MCF 10A (cell line): ENCODE results near the gene NTMT1. TPM values are rescaled to one million over a fixed set of nuclear protein-coding genes. Genes with fewer than 3 reads are reported as not detected.

ENCODE experiments used
- BruUV-seq: library from RNA; stranded (reverse); fragments of 400-500 nt; replicated peaks from 2 replicates; lab custom pipeline; 2021; lab: Mats Ljungman, UMichigan
- CTCF ChIA-PET: fragments of 300-600 bp; sonication (Branson Sonifier 250); formaldehyde crosslinking; extraction: SDS; loops from one replicate; lab custom pipeline; 2021; ENCODE audit warnings: antibody characterized with exemption, inconsistent platforms; lab: Yijun Ruan, JAX
- POLR2A ChIA-PET: fragments of 300-600, 350-650 bp; sonication (Branson Sonifier 250); formaldehyde crosslinking; extraction: SDS; loops from one replicate; lab custom pipeline; 2020; ENCODE audit warnings: antibody characterized with exemption, inconsistent platforms; lab: Yijun Ruan, JAX
- DNase-seq: peaks from one replicate; pipeline ENCODE4 v3.0.0-alpha.2; 2018; ENCODE audit not compliant: unreplicated experiment
- H3K27ac Mint-ChIP-seq: one replicate; pipeline ENCODE4 v1.8.0; 2022; ENCODE audit warnings: mild to moderate bottlenecking, low read depth, mixed read lengths; ENCODE audit not compliant: unreplicated experiment
- H3K27me3 Mint-ChIP-seq: one replicate; pipeline ENCODE4 v1.8.0; 2022; ENCODE audit warnings: mixed read lengths; ENCODE audit not compliant: insufficient read depth, unreplicated experiment
- H3K36me3 Mint-ChIP-seq: one replicate; pipeline ENCODE4 v1.8.0; 2022; ENCODE audit warnings: mild to moderate bottlenecking, moderate library complexity, mixed read lengths; ENCODE audit not compliant: insufficient read depth, unreplicated experiment
- H3K4me1 Mint-ChIP-seq: one replicate; pipeline ENCODE4 v1.8.0; 2022; ENCODE audit warnings: mixed read lengths; ENCODE audit not compliant: insufficient read depth, unreplicated experiment
- H3K4me3 Mint-ChIP-seq: one replicate; pipeline ENCODE4 v1.8.0; 2022; ENCODE audit warnings: mild to moderate bottlenecking, moderate library complexity, mixed read lengths; ENCODE audit not compliant: unreplicated experiment
- H3K9me3 Mint-ChIP-seq: one replicate; pipeline ENCODE4 v1.8.0; 2022; ENCODE audit warnings: mixed read lengths; ENCODE audit not compliant: unreplicated experiment
- intact Hi-C: fragments of 100-400 bp; cut with micrococcal nuclease; formaldehyde crosslinking; loops from 2 replicates; pipeline ENCODE4 v1.14.1; 2022
- total RNA-seq: library from RNA; stranded (reverse); gene quantifications from 2 replicates; pipeline ENCODE4 v1.2.3, GENCODE V29; 2022
- TF ChIP-seq, protein P1 (sequence below): fragments of 200-600 bp; IDR thresholded peaks from one replicate; pipeline ENCODE4 v1.8.0; 2022; ENCODE audit warnings: antibody characterized with exemption, mild to moderate bottlenecking; ENCODE audit not compliant: unreplicated experiment

NTMT1 gene
- total RNA-seq, 1 experiment from 2014 or later: 49.2 TPM

- ChIA-PET POLR2A (interaction anchor here (0.8 to 1.4 kb wide), 2 partner anchors 433 to 463 kb away, joined by 3 to 4 read pairs; no protein-coding TSS in a partner anchor), CTCF (interaction anchor here (0.6 to 1.2 kb wide), 4 partner anchors 11 to 428 kb away, joined by 3 to 4 read pairs (median 3); no protein-coding TSS in a partner anchor)
- H3K27me3 Mint-ChIP-seq: no peaks in the 10 kb centered on the region
- no peaks in the 10 kb centered on the region for H3K36me3 Mint-ChIP-seq
- no peak overlapping the region for H3K4me3 Mint-ChIP-seq
- H3K27ac Mint-ChIP-seq: no peak overlapping the region
- DNase-seq: no peak
- TF ChIP-seq, protein P1, sequence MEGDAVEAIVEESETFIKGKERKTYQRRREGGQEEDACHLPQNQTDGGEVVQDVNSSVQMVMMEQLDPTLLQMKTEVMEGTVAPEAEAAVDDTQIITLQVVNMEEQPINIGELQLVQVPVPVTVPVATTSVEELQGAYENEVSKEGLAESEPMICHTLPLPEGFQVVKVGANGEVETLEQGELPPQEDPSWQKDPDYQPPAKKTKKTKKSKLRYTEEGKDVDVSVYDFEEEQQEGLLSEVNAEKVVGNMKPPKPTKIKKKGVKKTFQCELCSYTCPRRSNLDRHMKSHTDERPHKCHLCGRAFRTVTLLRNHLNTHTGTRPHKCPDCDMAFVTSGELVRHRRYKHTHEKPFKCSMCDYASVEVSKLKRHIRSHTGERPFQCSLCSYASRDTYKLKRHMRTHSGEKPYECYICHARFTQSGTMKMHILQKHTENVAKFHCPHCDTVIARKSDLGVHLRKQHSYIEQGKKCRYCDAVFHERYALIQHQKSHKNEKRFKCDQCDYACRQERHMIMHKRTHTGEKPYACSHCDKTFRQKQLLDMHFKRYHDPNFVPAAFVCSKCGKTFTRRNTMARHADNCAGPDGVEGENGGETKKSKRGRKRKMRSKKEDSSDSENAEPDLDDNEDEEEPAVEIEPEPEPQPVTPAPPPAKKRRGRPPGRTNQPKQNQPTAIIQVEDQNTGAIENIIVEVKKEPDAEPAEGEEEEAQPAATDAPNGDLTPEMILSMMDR: no peak
- no TSS peak for BruUV-seq
- intact Hi-C loops: no loop called here
- H3K9me3 Mint-ChIP-seq: no peaks in the 10 kb centered on the region
- H3K4me1 Mint-ChIP-seq: peaks cover 7% of the 10 kb centered on the region
These were observed 23.2 kb upstream of the NTMT1 start for GRCh38 chr9:129602598-129603415.

DNA sequence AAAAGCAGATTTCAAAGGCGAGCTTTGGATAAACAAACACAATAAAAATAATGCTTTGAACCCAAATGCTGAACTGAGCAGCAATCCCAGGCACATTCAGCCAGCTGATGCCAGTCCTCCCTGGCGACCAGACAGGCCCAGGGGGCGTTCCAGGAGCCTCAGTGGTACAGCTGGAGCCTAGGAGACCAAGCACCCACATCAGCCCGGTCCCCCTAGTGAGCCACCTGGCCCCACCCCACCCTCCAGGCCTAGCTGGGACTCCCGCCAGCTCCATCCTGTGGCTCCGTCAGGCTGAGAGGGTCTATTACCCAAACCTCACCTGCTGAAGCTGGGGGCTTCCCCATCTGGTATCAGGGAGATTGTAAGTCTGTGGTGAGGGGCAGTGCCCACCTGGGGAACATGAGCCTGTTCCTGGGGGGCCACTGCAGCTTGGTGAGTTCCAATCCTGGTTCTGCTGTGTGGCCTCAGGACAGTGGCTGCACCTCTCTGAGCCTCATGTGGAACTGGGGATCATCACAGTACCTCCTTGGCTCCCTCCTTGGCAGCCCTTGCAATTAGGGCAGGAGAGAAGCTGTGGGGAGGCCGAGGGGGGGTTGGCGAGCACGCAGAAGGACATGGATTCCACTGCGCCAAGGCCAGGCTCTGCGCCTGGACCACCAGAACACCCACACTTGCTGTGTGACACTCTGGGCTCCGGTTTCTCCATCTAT, 21.8 kb upstream of the NTMT1 start:
- CTCF ChIA-PET: interaction anchor here (0.7 kb wide), 1 partner anchor 17 kb away, joined by 3 read pairs; no protein-coding TSS in a partner anchor
- Mint-ChIP-seq H3K4me3 (no peak overlapping the region), H3K4me1 (peaks cover 13% of the 10 kb centered on the region), H3K27me3 (no peaks in the 10 kb centered on the region), H3K27ac (no peak overlapping the region), H3K9me3 (no peaks in the 10 kb centered on the region), H3K36me3 (no peaks in the 10 kb centered on the region)
- intact Hi-C loops: no loop called here
- TF ChIP-seq, protein P1: no peak
- BruUV-seq: no TSS peak
- POLR2A ChIA-PET: interaction anchor here (0.8 to 1.4 kb wide), 2 partner anchors 464 to 465 kb away, joined by 3 to 4 read pairs; no protein-coding TSS in a partner anchor
- no peak for DNase-seq

DNA sequence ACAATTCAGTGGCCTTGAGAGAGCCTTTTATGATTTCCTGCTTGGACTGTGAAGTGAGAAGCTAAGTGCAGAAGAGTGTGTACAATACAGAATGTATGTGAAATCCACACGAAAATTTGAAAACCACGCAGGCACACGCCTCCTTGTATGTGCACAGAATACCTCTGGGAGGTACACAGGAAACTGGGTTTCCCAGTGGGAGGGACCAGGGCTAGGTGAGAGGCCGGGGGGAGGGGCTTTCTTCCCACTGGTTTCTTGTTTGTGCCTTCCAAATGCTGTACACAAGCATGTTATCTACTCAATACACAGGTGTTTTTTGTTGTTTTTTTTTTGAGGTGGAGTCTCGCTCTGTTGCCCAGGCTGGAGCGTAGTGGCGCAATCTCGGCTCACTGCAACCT, 21.2 kb upstream of the NTMT1 start:
- Mint-ChIP-seq H3K27ac (no peak overlapping the region), H3K9me3 (no peaks in the 10 kb centered on the region), H3K27me3 (no peaks in the 10 kb centered on the region), H3K4me1 (peaks cover 13% of the 10 kb centered on the region), H3K36me3 (no peaks in the 10 kb centered on the region), H3K4me3 (no peak overlapping the region)
- no peak for DNase-seq
- ChIA-PET POLR2A (interaction anchor here (1.4 kb wide), 1 partner anchor 465 kb away, joined by 4 read pairs; no protein-coding TSS in a partner anchor), CTCF (no interaction called here)
- TF ChIP-seq, protein P1: no peak
- intact Hi-C loops: loop anchor here (5.0 kb wide), 2 partner anchors 117 to 272 kb away; no protein-coding TSS in a partner anchor
- no TSS peak for BruUV-seq
